Coronary artery (tissue), 2 donors: Measurements from ENCODE around the gene MISP.
"Not testable (repeated sequence)": the region's sequence is repeated elsewhere in the genome, so short reads cannot be mapped to it uniquely, and the experiment has no call there.

ENCODE experiments used
- DNase-seq: peaks from one replicate; pipeline ENCODE4 v3.0.0-alpha.2; 2017; ENCODE audit warnings: low spot score
- H3K27ac ChIP-seq, 2 donors: fragments of 200-600 bp; sonication (generic); one replicate each; pipeline ENCODE4 v1.5.1; 2016 to 2019
- H3K4me3 ChIP-seq: fragments of 200-600 bp; sonication (generic); 2 replicates; pipeline ENCODE4 v1.5.1; 2016; ENCODE audit warnings: mild to moderate bottlenecking, moderate library complexity
- CTCF ChIP-seq: fragments of 200-600 bp; sonication (generic); IDR thresholded peaks from one replicate; pipeline ENCODE4 v1.5.1; 2019; ENCODE audit warnings: antibody characterized with exemption

Gene MISP

GRCh38 chr19:725461-726089 is 25.3 kb upstream of the MISP start:
- no peak for TF ChIP-seq CTCF
- Histone ChIP-seq H3K4me3 (no peak overlapping the region), H3K27ac (no peak overlapping the region)
- no peak for DNase-seq

GRCh38 chr19:726993-727956 is 23.6 kb upstream of the MISP start:
- H3K27ac ChIP-seq: peak overlapping the region in 1 of 2 donors; percentile 70
- no peak for DNase-seq
- H3K4me3 ChIP-seq: no peak overlapping the region
- TF ChIP-seq CTCF: no peak

GRCh38 chr19:728011-728410 is 22.9 kb upstream of the MISP start:
- TF ChIP-seq CTCF: no peak
- peak overlapping the region in 1 of 2 donors; percentile 71 for H3K27ac ChIP-seq
- H3K4me3 ChIP-seq: no peak overlapping the region
- no peak for DNase-seq

- not testable (repeated sequence) for DNase-seq, H3K27ac ChIP-seq, H3K4me3 ChIP-seq
Observed at GRCh38 chr19:729564-729963, 21.3 kb upstream of the MISP start.

GRCh38 chr19:729965-730668 is 20.8 kb upstream of the MISP start:
- no peak overlapping the region for H3K4me3 ChIP-seq
- TF ChIP-seq CTCF: no peak
- no peak overlapping the region for H3K27ac ChIP-seq
- DNase-seq: no peak

GRCh38 chr19:731000-731399 is 19.9 kb upstream of the MISP start:
- H3K4me3 ChIP-seq: no peak overlapping the region
- TF ChIP-seq CTCF: no peak
- no peak for DNase-seq
- no peak overlapping the region for H3K27ac ChIP-seq
